NCI-H748 (cell line): ENCODE data around the gene PIGH.
"Not testable (repeated sequence)": the region's sequence is repeated elsewhere in the genome, so short reads cannot be mapped to it uniquely, and the experiment has no call there.

Experiments used
- DNase-seq: peaks from one replicate; lab custom pipeline; 2025; ENCODE audit not compliant: unreplicated experiment; lab: John Stamatoyannopoulos, UW

The PIGH gene

GRCh38 chr14:67609642-67610310 lies 9.7 kb upstream of the PIGH start:
- DNase-seq, result no peak

GRCh38 chr14:67607646-67608045 lies 7.6 kb upstream of the PIGH start:
- no peak for DNase-seq

GRCh38 chr14:67602995-67603545 lies 3.0 kb upstream of the PIGH start:
- DNase-seq, result no peak

GRCh38 chr14:67602076-67602475 lies 2.0 kb upstream of the PIGH start:
- DNase-seq, result no peak

- DNase-seq, result not testable (repeated sequence)
These were observed 500 bp upstream of the PIGH start for GRCh38 chr14:67600562-67600974.

GRCh38 chr14:67595392-67595791 lies 4.7 kb downstream of the PIGH start:
- no peak for DNase-seq

GRCh38 chr14:67593650-67594049 lies 6.4 kb downstream of the PIGH start:
- DNase-seq, result not testable (repeated sequence)

- no peak for DNase-seq
These were observed 10.8 kb downstream of the PIGH start for GRCh38 chr14:67589204-67589770.

- DNase-seq, result no peak
These were observed 13.7 kb downstream of the PIGH start for GRCh38 chr14:67586369-67586768.

- no peak for DNase-seq
These were observed 15.1 kb downstream of the PIGH start for GRCh38 chr14:67584978-67585377.

GRCh38 chr14:67583711-67584644 lies 16.1 kb downstream of the PIGH start:
- DNase-seq, result peak; percentile 58

- DNase-seq, result no peak
These were observed 18.0 kb downstream of the PIGH start for GRCh38 chr14:67582061-67582460.

- DNase-seq, result no peak
These were observed 18.4 kb downstream of the PIGH start for GRCh38 chr14:67581643-67582042.

- no peak for DNase-seq
These were observed 19.5 kb downstream of the PIGH start for GRCh38 chr14:67580336-67581171.

GRCh38 chr14:67579636-67580035 lies 20.4 kb downstream of the PIGH start:
- no peak for DNase-seq

- no peak for DNase-seq
These were observed 21.0 kb downstream of the PIGH start for GRCh38 chr14:67579040-67579439.

GRCh38 chr14:67577909-67578749 lies 21.9 kb downstream of the PIGH start:
- no peak for DNase-seq

- DNase-seq, result no peak
These were observed 22.8 kb downstream of the PIGH start for GRCh38 chr14:67577181-67577808.

GRCh38 chr14:67576216-67576955 lies 23.7 kb downstream of the PIGH start:
- DNase-seq, result no peak
